GM21528 (cell line): Measurements from ENCODE around the gene KIF16B.
"Not testable (repeated sequence)": the region's sequence is repeated elsewhere in the genome, so short reads cannot be mapped to it uniquely, and the experiment has no call there.

ENCODE experiments used
- ATAC-seq: cut with Tn5 transposase; IDR thresholded peaks from one replicate; pipeline ENCODE4 v1.9.1; 2021; ENCODE audit warnings: mild to moderate bottlenecking, moderate library complexity; ENCODE audit not compliant: unreplicated experiment, low FRiP score

The KIF16B gene

GRCh38 chr20:16230402-16230801 lies 342.8 kb downstream of the KIF16B start:
- ATAC-seq, result no peak

- no peak for ATAC-seq
Observed at GRCh38 chr20:16229813-16230212, 343.4 kb downstream of the KIF16B start.

GRCh38 chr20:16228722-16229121 lies 344.5 kb downstream of the KIF16B start:
- ATAC-seq, result no peak

- not testable (repeated sequence) for ATAC-seq
Observed at GRCh38 chr20:16226961-16227360, 346.3 kb downstream of the KIF16B start.

GRCh38 chr20:16224836-16225235 lies 348.4 kb downstream of the KIF16B start:
- no peak for ATAC-seq

- ATAC-seq, result no peak
Observed at GRCh38 chr20:16222859-16223411, 350.3 kb downstream of the KIF16B start.
